HG03558 (cell line): ENCODE results near the gene ISL2.

Experiments
- ATAC-seq: cut with Tn5 transposase; IDR thresholded peaks from one replicate; pipeline ENCODE4 v1.9.1; 2021; ENCODE audit warnings: moderate number of reproducible peaks; ENCODE audit not compliant: unreplicated experiment; ENCODE audit errors: extremely low read depth

The ISL2 gene

DNA sequence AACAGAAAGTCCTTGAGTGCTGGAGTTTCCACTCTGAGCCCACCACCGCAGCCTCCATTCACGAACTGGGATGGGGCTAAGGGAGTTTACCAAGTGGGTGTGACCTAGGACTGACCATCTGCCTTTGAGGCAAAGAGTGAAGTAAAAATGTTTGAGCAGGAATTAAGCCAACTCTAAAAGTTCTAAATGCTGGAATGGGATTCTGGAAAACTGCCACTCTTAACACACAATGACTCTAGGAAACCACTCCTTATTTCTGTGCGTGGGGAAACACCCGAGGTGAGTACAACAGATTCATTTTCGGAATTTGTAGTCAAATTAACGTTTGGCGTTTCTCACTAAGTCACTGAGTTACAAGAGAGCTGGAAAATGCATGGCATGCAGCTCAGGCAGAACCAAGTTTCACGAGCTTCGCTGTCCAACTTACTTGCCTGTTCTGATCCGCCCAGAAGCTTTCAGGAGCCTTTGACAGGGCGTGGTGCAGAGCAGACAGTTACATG is 31.6 kb downstream of the ISL2 start:
- no peak for ATAC-seq

DNA sequence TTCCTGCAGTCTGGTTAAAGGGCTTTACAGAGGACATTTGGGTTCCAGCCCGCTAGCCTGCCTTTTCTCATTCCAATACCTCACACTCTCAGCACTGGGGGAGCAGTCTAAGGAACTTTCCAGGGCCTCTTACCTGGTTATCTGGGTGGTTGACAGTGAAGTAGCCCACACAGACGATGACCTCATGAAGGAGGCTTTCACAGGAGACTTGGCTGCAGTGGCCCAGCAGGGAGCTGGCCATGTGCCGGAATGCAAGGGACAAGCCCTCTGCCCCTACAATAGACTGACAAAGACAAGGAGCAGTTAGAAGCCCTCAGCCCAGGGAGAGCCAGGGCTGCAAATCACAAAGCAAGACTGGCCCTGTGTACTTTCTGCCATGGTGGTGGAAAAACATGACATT is 39.5 kb downstream of the ISL2 start:
- ATAC-seq: no peak

DNA sequence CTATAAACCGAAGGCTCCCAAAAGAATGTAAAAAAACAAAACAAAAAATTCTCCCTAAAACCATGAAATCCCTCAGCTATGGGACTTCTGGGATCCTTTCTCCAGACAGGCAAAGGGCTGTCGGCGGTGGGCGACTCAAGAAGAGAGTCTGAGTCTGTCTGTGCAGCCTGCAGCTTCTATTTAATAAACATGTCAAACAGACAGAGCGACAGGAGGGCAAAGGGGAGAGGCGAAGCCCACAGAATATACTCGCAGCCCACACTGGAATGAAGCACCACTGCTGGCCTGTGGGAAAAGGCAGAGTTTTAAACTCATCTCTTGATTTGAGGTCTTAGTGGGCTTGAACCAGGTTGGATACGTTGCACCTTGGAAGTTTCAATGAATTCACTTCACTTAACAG is 40.2 kb downstream of the ISL2 start:
- ATAC-seq: no peak

DNA sequence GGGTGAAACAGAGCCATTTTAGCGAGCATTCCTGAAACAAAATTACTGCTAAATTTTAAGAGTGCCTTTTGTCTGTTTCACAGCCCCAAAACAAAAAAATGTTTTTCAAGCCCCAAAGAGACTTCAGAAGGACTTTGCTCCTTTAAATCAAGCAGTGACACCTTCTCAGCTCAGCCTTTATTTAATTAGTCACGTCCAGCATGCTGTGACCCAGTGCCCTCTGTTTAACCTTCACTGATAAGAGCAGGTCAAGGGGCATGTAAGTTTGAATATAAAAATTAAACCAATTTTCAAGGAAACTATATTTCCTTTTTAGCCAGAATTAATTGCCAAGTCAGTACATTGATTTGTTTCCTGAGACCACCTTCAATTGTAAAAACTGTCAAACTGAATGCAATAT is 40.6 kb downstream of the ISL2 start:
- ATAC-seq: no peak

DNA sequence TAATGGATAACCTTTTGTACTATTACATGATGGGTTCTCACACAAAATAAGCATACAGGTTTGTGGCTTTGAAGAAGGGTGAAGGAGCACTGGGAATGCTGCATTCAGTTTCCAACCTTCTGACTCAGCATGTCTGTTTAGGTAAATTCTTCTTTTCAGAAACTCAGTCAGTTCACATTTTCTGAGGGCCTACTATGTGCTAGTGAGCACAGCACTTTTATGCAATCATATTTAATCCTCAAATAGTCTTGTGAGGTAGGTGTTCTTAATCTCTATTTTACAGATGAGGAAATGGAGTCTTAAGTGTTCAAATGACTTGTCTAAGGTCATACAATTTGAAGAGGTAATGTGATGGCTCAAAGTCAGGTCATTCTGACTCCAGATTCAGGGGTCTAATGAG is 41.2 kb downstream of the ISL2 start:
- no peak for ATAC-seq

DNA sequence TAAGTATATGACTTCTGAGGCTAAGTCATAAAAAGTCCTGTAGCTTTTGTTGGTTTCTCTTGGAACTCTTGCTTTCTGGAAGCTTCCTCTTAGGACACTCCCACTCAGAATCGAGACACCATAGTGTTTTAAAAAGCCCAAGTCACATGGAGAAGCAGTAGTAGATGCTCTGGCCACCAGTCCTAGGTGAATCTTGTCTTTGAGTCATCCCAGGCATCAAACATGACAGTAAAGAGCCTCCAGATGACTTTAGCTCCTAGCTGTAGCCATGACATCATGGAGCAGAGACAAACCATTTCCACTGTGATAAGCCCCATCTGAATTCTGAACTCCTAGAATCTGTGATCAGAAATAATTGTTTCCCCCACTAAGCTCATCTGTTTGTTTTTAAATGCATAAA is 42.1 kb downstream of the ISL2 start:
- ATAC-seq: no peak

DNA sequence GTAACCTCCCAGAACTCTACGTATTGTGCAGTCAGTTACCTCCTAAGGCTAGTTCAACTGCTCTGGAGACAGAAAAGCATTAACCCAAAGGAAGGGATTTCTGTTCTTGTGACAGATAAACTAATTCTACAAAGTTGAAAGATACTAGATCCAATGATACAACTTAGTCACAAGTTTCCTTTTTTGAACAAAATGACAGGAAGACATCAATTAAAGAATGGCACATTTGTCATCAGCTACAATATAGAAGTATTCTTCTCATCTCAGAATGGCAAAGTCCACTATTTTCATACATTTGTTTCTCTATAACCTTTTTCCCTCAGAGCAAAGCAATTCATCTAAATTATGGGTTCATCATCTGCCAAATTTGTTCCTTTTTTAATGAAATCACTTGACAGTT is 43.7 kb downstream of the ISL2 start:
- ATAC-seq: no peak

DNA sequence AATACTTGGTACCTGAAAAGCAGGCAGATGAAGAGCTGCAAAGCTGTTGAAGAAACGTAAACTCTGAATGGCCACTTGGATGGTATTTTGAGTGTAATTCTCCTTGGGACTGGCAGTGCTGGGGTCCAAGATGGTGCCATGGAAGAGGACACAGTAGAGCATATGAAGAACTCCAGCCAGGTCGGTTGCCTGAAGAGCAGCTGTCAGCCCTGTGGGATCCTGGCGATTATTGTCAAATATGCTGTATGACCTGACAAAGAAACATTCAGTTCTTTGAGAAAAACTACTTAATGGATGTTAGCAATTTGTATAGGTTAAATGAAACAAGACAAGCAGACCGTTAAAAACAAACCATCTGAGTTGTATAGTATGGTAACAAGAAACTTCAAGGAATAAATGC is 44.8 kb downstream of the ISL2 start:
- ATAC-seq: no peak

DNA sequence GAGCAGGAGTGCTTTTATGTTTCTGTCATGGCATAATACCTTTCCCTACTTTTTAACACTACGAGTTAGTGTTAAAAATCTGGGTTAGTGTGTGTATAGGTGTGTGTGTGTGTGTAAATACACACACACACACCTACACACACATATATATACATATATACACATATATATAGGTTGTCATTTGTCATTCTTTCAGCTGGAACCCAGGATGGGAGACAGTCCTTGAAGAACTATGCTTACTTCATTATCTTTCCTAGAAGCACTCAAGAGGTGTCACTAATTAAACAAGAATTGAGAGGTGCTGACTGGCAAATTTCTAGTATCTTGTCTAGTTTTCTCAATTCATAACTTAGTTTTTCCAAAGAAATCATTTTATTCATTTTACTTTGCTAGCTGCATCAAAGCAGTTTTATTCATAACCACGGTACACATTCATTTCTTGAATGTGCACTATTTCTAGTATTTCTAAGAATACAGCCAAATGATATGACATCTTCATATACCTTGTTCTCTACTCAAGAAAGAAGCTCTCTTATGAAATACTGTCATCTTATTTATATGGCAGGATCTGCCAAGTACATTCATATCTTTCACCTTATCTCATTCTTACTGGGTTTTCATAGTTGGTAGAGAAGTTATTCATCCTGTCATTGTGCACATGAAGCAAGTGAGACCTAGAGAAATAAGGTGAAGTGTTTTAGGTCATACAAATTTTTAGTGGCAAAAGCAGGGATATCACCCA is 46.6 kb downstream of the ISL2 start:
- ATAC-seq: no peak

DNA sequence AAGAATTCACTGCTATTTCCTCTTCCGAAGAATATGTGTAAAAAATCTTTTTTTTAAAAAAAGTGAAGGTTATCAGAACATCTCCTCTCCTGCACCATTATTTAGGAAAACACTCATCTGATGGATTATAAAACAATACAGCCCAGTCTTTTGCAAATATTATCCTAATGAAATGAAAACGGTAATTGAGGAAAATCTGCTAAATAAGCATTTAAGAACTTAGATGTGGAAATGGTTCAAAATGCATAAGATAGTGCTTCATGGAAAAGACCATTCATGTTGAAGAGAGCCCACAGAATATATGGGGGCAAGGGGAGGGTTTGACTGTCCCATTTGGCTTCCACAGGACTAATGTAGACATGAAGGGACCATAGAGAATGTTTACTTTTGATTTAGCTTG is 47.8 kb downstream of the ISL2 start:
- no peak for ATAC-seq

DNA sequence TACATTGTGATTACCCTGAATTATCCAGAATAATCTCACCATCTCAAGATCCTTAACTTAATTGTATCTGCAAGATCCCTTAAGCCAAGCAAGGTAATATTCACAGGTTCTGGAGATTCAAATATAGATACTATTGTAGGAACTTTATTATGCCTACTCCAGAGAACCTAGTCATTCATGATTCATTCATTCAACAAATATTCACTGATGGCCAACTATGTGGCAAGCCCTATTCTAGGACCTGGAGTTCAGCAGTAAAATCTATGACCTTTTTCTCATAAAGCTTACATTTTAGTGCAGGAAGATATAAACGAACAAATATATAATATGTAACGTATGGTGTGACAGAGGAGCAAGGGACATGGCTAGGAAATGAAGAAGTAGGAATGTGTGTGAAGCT is 49.6 kb downstream of the ISL2 start:
- no peak for ATAC-seq

DNA sequence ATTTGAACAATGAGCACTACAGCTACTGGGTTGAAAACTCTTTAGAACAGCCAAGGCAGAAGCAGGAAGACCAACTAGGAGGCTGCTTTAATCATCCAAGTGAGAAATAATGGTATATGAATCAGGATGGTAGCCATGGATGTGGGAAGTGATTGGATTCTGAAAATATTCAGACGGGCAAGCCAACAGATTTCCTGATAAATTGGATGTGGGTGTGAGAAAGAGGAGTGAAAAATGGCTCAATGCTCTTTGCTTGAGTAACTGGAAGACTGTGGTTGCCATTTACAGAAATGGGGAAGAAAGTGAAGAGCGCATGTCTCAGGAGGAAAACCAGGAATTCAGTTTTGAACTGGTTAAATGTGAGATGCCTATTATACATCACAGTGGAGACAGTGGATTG is 50.4 kb downstream of the ISL2 start:
- ATAC-seq: no peak

DNA sequence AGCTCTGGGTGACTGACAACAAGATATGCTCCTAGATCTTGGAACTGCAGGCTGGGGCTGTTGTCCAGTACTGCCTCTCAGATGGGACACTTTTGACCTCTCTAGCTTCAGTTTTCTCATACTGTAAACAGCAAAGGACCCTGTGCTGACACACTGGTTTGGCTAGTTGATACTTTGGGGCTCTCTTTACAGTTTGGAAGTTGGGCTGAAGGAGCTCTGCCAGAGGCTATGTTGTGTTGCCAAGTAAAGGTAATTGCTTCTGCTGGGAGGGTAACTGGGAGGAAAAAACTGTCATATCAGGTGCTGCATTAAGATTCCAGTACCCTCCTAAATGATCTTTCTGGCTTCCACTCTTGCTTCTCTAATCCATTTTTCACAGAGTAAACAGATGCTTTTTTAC is 54.0 kb downstream of the ISL2 start:
- no peak for ATAC-seq

DNA sequence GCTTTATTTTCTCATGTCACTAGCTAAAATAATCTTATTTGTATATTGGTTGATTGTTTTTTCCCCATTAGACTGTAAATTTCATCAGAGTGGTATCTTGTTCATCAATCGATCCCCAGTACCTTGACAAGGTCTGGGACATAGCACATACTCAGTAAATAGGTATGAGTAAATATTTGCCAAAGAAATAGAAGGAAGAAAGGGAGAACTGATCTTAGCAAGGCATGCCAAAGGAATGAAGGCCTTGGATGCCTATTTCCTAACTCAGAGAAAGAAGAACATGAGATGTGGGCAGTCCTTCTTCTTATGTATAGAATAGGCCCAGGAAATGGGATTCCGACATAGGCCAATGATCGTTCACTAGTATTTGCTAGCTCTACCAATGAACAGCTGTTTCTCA is 54.7 kb downstream of the ISL2 start:
- ATAC-seq: no peak

DNA sequence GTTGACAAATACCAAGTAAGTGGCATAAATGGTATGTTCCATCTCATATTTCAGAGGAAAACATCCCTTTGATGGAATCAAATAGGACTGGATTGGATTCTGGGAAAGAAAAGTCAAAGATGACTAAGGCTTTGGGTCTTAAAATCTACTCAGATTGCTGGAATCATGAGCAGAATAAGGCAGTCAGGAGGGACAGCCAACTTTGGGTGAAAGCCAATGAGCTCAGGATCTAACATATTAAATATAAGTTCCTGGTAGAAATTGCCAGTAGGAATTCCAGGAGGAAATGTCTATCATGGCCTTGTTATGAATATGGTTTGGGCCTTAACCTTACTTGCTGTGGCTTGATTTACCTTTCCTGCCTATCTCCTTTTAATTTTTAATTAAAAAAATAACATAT is 55.3 kb downstream of the ISL2 start:
- ATAC-seq: no peak
